ENCODE results near the gene CBX7.

- TF ChIP-seq CTCF (IDR thresholded peaks at IDR 0.05 in 8 of 11, conservative IDR thresholded peaks at IDR 0.05 in 3 of 11) = no peak
- no peak for TF ChIP-seq POLR2AphosphoS5 (IDR thresholded peaks at IDR 0.05)
- no peak for TF ChIP-seq POLR2A (IDR thresholded peaks at IDR 0.05)
Measured at GRCh38 chr22:39188809-39189208, 36.3 kb upstream of the CBX7 start.

Measured in spleen (tissue), 7 donors.